GM19035 (cell line): Measurements from ENCODE around the gene GJB4.
"Not testable (repeated sequence)": the region's sequence is repeated elsewhere in the genome, so short reads cannot be mapped to it uniquely, and the experiment has no call there.

Source experiments
- ATAC-seq: cut with Tn5 transposase; IDR thresholded peaks from one replicate; pipeline ENCODE4 v1.9.1; 2021; ENCODE audit not compliant: unreplicated experiment

The GJB4 gene

DNA sequence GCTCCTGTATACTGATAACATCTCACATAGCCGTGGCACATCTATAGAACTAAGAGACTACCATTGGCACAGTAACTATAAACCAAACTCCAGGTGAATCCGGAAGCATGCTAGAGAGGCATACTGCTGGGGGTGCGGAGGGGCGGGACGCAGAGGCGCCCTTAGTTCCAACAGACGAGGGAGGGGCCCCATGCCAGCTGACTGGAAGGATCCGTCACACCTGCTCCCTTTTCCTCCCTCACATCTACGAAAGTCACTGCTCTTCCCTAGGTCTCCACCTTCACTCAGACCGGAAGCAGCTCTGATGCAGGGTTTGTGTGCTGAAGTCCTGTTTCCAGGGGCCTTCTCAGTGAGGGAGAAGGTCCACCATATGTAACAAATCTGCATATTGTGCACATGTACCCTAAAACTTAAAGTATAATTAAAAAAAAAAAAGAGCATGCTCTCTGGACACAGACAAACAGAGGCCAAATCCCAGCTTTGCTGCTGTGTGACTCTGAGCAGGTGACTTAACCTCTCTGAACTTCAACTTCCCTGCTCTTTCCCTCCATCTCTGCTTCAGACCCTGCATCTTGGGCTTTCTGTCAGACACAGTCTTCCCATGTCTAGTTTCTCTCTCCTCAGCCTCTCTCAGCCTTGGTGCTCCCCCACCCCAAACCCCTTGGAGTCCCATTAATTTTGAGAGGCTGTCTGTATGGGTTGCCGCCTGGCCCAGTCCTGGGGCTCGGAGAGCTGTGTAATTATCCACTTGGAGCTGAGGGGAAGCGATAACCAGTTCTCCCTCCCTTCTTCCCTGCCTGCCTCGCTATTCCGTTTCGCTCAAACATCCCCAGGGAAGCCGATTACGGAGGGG lies 12.5 kb upstream of the GJB4 start:
- no peak for ATAC-seq

GRCh38 chr1:34747638-34747941 lies 11.9 kb upstream of the GJB4 start:
- ATAC-seq = no peak

DNA sequence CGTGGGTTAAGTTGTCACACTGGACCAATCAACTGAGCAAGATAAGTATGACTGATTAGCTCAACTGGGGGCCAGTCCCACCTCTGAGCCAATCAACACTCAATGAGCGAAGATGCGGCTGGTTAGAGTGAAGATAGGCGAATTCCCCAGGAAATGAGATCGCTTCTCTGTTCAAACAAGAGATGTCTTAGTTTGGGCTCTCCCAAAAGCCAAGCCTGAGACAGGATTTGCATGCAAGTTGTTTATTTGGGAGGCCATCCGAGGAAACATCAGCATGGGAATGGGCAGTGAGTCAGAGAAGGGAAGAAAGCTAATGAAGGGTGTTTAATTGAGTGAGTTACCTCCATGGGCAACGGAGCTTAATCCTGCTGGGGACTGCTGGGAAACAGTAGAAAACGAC lies 9.5 kb upstream of the GJB4 start:
- ATAC-seq = no peak

GRCh38 chr1:34750610-34751009 lies 8.9 kb upstream of the GJB4 start:
- ATAC-seq = no peak

GRCh38 chr1:34753163-34753562 lies 6.4 kb upstream of the GJB4 start:
- ATAC-seq = no peak

DNA sequence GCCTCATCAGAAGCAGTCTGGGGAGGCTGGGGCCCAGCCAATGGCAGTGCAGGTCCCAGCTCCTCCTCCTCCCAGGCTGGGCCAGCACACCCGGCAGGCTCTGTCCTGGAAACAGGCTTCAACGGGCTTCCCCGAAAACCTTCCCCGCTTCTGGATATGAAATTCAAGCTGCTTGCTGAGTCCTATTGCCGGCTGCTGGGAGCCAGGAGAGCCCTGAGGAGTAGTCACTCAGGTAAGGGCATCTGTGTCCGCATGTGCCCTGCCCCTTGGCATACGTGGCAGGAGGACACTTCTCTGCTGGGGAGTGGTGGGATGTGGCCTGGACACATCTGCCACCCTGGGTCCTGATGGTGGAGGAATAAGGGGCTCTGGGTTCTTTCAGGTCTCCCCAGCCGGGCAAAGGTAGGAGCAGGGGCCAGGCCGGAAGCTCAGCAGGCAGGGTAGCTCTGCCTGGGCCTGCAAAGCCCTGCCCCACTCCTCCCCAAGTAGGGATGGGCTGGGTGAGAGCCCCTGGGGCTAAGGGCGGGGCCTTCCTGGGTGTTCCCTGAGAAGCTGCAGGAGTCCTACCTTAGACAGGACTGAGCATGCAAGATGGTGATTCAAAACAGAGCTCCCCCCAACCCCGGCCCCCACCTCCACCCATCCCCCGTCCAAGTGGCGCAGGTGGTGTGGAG lies 4.4 kb upstream of the GJB4 start, which contains the start of gene GJB5:
Gene GJB5 (plus strand): TSS at position 84 of the 674 bp plus-strand sequence. CDS start 2,284 bp downstream, outside the sequence.
- no peak for ATAC-seq

DNA sequence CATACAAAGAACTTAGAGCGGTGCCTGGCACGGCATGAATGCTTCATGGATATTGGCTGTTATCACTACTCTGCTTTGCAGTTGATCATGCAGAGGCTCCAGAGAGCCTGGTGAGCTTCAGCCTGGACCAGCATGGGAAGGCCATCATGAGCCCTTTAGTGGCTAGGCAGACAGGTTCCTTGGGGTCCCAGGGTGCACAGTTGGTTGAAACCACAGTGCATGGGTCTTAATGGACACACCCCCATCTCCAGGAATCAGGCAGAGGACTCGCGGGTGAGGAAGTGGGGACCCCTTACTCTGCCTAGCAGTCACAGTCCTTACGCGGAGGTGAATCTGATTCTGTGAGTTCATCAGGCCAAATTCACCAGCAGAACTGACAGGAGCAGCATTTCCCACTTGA lies 3.6 kb upstream of the GJB4 start:
- no peak for ATAC-seq

- no peak for ATAC-seq
Observed at GRCh38 chr1:34757386-34757785, 2.2 kb upstream of the GJB4 start.

GRCh38 chr1:34758751-34759150 lies 789 bp upstream of the GJB4 start:
- ATAC-seq = no peak

- no peak for ATAC-seq
Observed at GRCh38 chr1:34761176-34761761, 1.7 kb downstream of the GJB4 start.

GRCh38 chr1:34761776-34762307 lies 2.3 kb downstream of the GJB4 start:
- no peak for ATAC-seq

DNA sequence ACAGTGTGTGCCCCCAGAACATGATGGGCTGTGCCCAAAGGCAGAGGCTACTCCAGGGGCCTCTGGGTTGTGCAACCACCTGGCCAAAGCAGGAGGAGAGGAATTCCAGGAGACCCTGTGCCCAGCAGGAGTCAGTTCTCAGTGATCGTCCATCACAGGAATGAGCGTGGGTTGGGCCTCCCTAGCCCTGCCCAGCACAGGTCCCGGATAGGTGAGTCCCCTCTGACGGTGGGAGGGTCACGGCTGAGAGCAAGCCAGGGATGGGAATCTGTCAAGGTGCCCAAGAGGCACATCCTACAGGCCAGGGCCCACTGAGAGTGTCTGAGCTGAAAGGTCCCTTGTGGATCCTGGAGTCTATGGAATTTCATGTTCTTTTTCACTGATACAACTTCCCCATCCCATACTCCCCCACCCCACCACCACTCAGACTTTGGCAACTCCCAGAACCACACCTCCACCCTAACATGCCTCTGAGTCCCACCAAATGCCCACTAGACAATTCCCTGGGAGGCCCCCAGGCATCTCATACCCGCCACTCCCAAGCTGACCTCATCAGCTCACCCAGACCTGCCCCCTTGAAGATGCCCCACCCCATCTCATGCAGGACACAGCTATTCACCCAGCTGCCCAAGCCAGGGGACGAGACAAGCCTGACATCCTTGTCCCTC lies 3.1 kb downstream of the GJB4 start:
- no peak for ATAC-seq

DNA sequence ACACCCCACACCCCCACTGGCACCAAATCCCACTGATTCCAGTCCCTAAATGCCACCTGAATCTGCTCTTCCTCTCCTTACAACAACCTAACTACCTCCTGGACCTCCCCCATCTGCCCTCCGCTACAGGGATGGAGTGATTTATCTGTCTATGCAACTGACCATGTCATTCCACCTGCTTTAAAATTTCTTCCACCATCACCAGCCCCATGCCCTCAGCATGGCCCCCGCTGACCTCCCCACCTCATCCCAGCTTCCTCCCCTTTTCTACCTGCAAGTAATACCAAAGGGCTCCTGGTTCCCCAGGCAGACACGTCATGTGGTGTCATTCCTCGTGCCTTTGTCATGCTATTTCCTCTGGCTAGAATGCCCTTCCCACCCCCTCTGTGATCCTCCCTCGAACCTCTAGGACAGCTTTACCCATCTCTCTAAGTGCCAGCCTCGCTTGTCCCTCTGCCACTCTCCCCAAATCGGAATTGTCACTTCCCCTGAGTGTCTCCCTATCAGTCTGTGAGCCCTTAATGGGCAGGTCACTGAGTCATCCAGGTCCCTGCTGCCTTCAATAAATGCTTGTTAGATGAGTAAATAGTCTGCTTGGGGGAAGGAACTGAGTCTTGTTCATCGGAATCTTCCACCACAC lies 3.7 kb downstream of the GJB4 start:
- no peak for ATAC-seq

GRCh38 chr1:34768856-34769255 lies 9.3 kb downstream of the GJB4 start:
- no peak for ATAC-seq

GRCh38 chr1:34770891-34771504 lies 11.5 kb downstream of the GJB4 start:
- no peak for ATAC-seq

- ATAC-seq = no peak
Observed at GRCh38 chr1:34771573-34772371, 12.2 kb downstream of the GJB4 start.

DNA sequence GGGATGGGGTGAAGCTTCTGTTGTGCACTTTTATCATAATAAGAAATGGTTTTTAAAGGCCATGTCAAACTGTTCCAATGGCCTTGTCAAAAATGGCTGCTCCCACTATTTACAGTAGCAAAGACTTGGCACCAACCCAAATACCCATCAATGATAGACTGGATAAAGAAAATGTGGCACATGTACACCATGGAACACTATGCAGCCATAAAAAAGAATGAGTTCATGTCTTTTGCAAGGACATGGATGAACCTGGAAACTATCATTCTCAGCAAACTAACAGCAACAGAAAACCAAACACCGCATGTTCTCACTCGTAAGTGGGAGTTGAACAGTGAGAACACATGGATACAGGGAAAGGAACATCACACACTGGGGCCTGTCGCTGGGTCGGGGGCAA lies 13.6 kb downstream of the GJB4 start:
- not testable (repeated sequence) for ATAC-seq

GRCh38 chr1:34774957-34775356 lies 15.4 kb downstream of the GJB4 start:
- ATAC-seq = no peak

GRCh38 chr1:34776911-34777310 lies 17.4 kb downstream of the GJB4 start:
- no peak for ATAC-seq
